22Rv1 (cell line): ENCODE results near the gene DOCK11.

Source experiments
- ZFX ChIP-seq: fragments of 450-650 bp; IDR thresholded peaks from 2 replicates; pipeline ENCODE4 v1.6.1; 2017; ENCODE audit warnings: antibody characterized with exemption, borderline replicate concordance
- TF ChIP-seq, protein P1 (sequence below): fragments of 450-650 bp; IDR thresholded peaks from 2 replicates; pipeline ENCODE4 v1.5.1; 2017; ENCODE audit warnings: mild to moderate bottlenecking

DNA sequence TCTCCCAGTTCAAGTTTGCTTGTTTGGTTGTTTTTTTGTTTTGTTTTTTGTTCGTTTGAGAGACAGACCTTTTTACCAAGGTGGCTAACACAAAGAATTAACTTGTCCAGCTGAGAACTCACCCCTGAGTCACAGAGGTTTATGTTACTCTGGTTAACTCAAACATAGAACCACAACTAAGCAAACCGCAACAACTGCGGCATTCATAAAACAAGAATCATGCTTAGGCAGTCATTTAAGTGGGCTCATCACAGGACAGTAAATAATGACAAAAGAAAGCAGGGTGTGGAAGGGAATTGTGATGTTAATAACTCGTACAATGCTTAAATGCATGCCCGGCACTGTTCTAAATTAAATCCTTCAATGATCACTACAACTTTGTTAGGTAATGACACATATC, 207.1 kb downstream of the DOCK11 start:
- TF ChIP-seq ZFX, result no peak
- TF ChIP-seq, protein P1, sequence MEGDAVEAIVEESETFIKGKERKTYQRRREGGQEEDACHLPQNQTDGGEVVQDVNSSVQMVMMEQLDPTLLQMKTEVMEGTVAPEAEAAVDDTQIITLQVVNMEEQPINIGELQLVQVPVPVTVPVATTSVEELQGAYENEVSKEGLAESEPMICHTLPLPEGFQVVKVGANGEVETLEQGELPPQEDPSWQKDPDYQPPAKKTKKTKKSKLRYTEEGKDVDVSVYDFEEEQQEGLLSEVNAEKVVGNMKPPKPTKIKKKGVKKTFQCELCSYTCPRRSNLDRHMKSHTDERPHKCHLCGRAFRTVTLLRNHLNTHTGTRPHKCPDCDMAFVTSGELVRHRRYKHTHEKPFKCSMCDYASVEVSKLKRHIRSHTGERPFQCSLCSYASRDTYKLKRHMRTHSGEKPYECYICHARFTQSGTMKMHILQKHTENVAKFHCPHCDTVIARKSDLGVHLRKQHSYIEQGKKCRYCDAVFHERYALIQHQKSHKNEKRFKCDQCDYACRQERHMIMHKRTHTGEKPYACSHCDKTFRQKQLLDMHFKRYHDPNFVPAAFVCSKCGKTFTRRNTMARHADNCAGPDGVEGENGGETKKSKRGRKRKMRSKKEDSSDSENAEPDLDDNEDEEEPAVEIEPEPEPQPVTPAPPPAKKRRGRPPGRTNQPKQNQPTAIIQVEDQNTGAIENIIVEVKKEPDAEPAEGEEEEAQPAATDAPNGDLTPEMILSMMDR, result no peak
